Cardiac atrium fibroblast (primary cell): Measurements from ENCODE around the gene CD79A. TPM values are rescaled to one million over a fixed set of nuclear protein-coding genes. Genes with fewer than 3 reads are reported as not detected.

Source experiments
- total RNA-seq: library from RNA; depleted of rRNA; stranded (reverse); fragments of >200 nt; gene quantifications from 2 replicates; pipeline ENCODE4 v1.2.3, GENCODE V29; 2015

The CD79A gene
- not detected in 2 replicates for total RNA-seq

DNA sequence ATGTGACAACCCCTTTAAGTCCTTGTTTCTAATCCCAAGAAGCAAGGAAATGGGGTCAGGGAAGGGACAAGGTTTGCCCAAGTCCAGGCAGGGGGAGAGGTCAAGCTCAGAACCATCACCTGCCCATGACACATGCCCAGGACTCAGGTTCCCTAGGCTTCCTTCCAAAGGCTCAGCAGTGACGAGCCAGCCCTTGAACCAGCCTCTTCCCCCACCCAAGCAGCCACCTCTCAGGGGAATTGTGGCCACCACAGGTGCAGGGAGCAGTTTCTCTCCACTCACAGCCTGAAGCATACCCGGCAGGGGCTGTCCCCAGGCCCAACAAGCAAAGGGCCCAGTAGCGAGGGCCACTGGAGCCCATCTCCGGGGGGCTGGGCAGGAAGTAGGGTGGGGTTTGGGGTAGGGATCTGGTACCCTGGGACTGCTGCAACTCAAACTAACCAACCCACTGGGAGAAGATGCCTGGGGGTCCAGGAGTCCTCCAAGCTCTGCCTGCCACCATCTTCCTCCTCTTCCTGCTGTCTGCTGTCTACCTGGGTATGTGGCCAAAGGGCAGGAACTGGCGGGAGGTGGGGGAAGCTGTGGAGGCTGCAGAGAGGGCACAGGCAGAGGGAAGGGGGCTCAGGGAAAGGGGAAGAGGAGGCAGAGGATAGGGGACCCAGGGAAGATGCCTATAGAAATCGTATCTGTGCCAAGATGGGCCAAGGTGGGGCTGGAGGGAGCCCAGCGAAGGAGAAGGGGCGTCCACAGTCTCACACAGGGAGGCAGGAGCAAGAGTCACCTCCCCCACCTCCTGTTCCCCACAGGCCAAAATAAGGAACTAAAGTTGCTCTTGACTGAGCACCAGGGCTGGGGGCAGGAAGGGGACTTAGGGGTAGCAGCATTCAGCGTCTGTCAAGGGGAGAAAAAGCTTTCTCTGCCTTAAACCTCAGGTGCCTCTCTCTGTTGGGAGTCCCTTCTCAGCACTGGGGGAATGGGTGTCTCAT, at the start of gene CD79A:
TSS of gene CD79A (plus strand) at position 433 of the 986 bp plus-strand sequence. CDS start at position 459, 26 bp downstream.

DNA sequence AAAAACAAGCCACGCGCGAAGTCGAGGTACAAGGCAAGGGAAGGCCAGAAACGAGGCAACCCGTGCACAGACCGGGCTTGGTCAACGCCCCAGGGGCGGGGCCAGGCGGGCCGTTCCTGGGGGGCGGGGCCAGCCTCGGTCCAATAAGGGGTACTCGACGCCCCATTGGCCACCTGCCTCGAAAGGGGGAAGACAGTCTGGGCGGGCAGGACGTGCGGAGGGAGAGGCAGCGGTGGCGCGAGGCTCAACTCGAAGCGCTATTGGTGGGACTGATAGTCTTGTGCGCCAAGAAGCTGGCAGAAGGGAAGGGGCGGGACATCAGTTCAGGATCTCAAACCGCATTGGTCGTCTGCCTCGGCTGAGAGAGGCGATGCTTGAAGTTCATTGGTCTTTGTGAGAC, 32.5 kb upstream of the CD79A start, which contains the start of gene LYPD4:
TSS of gene LYPD4 (minus strand) at position 83 of the 400 bp plus-strand sequence. CDS start 5,398 bp downstream, outside the sequence.

DNA sequence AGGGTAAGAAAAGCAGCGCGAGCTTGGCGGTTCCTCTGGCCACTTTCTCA, 32.3 kb upstream of the CD79A start, which contains the start of gene DMRTC2:
TSS of gene DMRTC2 (plus strand) at position 42 of the 50 bp plus-strand sequence. CDS start 2,387 bp downstream, outside the sequence.

DNA sequence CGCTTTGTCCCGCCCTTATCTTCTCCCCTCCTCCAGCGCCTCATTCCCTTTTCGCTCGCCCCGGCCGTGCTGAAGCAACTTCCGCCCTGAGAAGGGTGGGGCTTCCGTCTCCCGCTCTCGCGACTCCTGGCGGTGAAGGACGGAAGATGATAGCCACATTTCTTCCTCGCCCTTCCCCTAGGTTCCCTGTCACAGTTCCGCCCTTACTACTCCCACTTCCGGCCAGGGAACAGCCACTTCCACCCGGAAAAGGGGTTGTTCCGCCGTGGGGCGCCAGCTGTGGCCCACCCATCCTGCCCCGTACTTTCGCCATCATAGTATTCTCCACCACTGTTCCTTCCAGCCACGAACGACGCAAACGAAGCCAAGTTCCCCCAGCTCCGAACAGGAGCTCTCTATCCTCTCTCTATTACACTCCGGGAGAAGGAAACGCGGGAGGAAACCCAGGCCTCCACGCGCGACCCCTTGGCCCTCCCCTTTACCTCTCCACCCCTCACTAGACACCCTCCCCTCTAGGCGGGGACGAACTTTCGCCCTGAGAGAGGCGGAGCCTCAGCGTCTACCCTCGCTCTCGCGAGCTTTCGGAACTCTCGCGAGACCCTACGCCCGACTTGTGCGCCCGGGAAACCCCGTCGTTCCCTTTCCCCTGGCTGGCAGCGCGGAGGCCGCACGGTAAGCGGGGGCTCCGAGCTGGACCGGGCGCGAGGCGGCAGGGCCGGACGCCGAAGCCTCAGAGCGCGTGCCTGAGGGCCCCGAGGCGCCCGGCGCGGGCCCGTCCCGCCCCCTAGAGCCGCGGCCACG, 17.3 kb upstream of the CD79A start, which contains the start of gene RPS19:
TSS of gene RPS19 (plus strand) at position 638 of the 801 bp plus-strand sequence. CDS start 520 bp downstream, outside the sequence.

DNA sequence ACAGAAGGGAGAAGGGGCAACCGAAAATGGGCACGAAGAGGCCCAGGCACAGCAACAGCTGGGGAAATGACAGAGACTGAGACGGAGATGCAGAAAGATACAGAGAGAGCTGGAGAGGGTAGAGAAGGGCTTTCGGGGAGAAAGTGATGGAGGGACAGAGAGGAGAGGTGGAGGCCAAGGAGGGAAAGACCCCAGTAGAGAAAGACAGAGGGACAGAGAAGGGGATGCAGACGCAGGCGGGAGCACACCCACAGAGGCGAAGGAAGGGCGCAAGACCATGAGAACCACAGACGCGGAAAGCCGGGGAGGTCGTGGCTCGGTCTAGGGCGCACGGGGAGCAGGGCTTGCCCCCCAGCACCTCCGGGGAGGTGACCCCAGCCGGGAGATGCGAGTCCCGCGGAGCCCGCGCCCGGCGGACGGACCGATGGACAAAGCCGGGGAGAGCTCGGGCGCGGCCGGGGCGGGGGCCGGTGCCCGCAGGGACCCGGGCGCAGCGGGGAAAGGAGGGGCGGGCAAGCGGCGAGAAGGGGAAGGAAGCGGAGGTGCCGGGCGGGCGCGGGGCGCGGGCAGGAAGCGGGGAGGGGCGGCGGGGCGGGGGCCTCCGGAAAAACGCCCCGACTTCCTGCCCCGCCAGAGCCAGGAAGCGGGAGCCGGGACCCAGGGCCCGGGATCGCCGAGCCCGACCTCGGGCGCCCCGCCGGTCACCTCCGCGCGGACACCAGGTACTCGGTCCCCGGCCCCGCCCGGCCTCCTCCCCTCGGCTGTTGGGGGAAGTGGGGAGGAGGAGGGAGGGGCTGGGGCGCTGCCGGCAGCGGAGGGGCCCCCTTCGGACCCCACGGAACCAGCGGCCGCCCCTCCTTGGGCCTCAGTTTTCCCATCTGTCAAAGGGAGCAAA, 5.7 kb downstream of the CD79A start, which contains the start of gene ARHGEF1:
TSS of gene ARHGEF1 (plus strand) at position 617 of the 895 bp plus-strand sequence. CDS start 4,899 bp downstream, outside the sequence.

DNA sequence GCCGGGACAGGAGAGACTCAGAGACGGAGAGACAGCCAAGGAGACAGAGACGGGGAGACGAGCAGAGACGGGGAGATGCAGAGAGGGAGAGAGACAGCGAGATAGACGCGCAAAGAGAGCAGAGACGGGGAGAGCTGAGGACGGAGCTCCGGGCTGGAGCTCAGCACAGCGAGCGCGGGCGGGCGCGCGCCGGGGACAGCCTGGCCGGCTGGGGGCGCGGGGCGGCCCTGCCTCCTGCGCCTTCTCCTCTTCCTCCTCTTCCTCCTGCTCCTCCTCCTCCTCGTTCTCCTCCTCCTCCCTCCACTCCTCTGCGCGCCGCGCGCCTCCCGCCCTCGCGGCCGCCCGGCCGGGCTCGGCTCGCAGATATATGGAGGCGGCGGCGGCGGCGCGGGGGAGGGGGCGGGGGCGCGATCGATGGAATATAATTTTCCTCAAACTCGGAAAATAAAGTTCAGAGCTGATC, 51.2 kb downstream of the CD79A start, which contains the start of gene ERFL:
TSS of gene ERFL (minus strand) at position 229 of the 463 bp plus-strand sequence. CDS start 15,530 bp downstream, outside the sequence.

Other genes with a start within 250 kb of the CD79A start
- gene CEACAM7, start 189.0 kb upstream of the CD79A start, total RNA-seq = not detected in 2 replicates
- not detected in 2 replicates for gene CEACAM5, start 168.7 kb upstream of the CD79A start, total RNA-seq
- not detected in 2 replicates for gene CEACAM6, start 121.7 kb upstream of the CD79A start, total RNA-seq
- not detected in 2 replicates for gene CEACAM3, start 80.7 kb upstream of the CD79A start, total RNA-seq
- gene LYPD4, start 32.6 kb upstream of the CD79A start, total RNA-seq = not detected in 2 replicates
- gene DMRTC2, start 32.2 kb upstream of the CD79A start, total RNA-seq = not detected in 2 replicates
- 2,053 and 3,233 TPM in 2 replicates for gene RPS19, start 17.0 kb upstream of the CD79A start, total RNA-seq
- gene ARHGEF1, start 5.9 kb downstream of the CD79A start, total RNA-seq = 43.9 and 51.0 TPM in 2 replicates
- not detected in 2 replicates for gene ERFL, start 51.2 kb downstream of the CD79A start, total RNA-seq
- gene RABAC1, start 82.0 kb downstream of the CD79A start, total RNA-seq = 436 and 499 TPM in 2 replicates
- 4.9 TPM in 1 of 2 replicates, not detected in the other for gene ATP1A3, start 117.0 kb downstream of the CD79A start, total RNA-seq
- not detected in 2 replicates for gene GRIK5, start 192.9 kb downstream of the CD79A start, total RNA-seq
- 10.3 and 13.3 TPM in 2 replicates for gene ZNF574, start 198.9 kb downstream of the CD79A start, total RNA-seq